Cardiac muscle cell (in vitro differentiated cells and primary cell): ENCODE measurements around the gene SPATA33. TPM values are rescaled to one million over a fixed set of nuclear protein-coding genes. Genes with fewer than 3 reads are reported as not detected.
A peak's percentile ranks its signal among the peaks of the same experiment; 100 is the strongest.

Experiments used
- DNase-seq, 2 donors: peaks; one replicate each; pipeline versions ENCODE4 v3.0.0 to v3.0.0-alpha.2; 2010 to 2017; ENCODE audit warnings: low read depth in 1 of 2, low spot score in 1 of 2
- H3K27ac ChIP-seq: fragments of 200-600 bp; sonication (generic); 2 replicates; pipeline ENCODE4 v1.5.1; 2016
- H3K27me3 ChIP-seq: fragments of 200-600 bp; sonication (generic); 2 replicates; pipeline ENCODE4 v1.6.0; 2016; ENCODE audit warnings: control low read depth
- H3K36me3 ChIP-seq: fragments of 200-600 bp; sonication (generic); 2 replicates; pipeline ENCODE4 v1.5.1; 2016; ENCODE audit warnings: control low read depth
- H3K4me1 ChIP-seq: fragments of 200-600 bp; sonication (generic); 2 replicates; pipeline ENCODE4 v1.8.1; 2017; ENCODE audit warnings: low read depth, mild to moderate bottlenecking, mixed run types
- H3K4me3 ChIP-seq: fragments of 200-600 bp; sonication (generic); 2 replicates; pipeline ENCODE4 v1.5.1; 2016; ENCODE audit warnings: mild to moderate bottlenecking
- H3K9me3 ChIP-seq: fragments of 200-600 bp; sonication (generic); 2 replicates; pipeline ENCODE4 v1.5.1; 2017; ENCODE audit warnings: low read depth, mild to moderate bottlenecking, control low read depth
- CTCF ChIP-seq: IDR thresholded peaks from 2 replicates; pipeline ENCODE4 v1.5.1; 2012; ENCODE audit warnings: low read depth, mild to moderate bottlenecking, low read length
- polyA plus RNA-seq: library from polyadenylated mRNA; unstranded; fragments of >200 nt; fragmentation: Nextera tagmentation; extraction: Ambion mirVana; gene quantifications from 2 replicates; pipeline ENCODE4 v1.2.1, GENCODE V29; 2016
- total RNA-seq: library from RNA; depleted of rRNA; stranded (reverse); fragments of >200 nt; gene quantifications from 2 replicates; pipeline ENCODE4 v1.2.3, GENCODE V29; 2016

Gene SPATA33
- total and polyA plus RNA-seq, 2 experiments from 2014 or later: 8.3 to 13.5 TPM

- Histone ChIP-seq H3K4me3 (no peak overlapping the region), H3K27ac (no peak overlapping the region), H3K9me3 (no peaks in the 10 kb centered on the region), H3K4me1 (peaks cover 4% of the 10 kb centered on the region), H3K27me3 (no peaks in the 10 kb centered on the region), H3K36me3 (no peaks in the 10 kb centered on the region)
- TF ChIP-seq CTCF: no peak
- DNase-seq: no peak
These were observed 53.3 kb downstream of the SPATA33 start for GRCh38 chr16:89710709-89711564.

- no peak for TF ChIP-seq CTCF
- H3K4me1 ChIP-seq: peaks cover 4% of the 10 kb centered on the region
- peak overlapping the region; percentile 34 for H3K4me3 ChIP-seq
- DNase-seq: peak; percentile 71 to 75
- no peaks in the 10 kb centered on the region for H3K36me3 ChIP-seq
- no peaks in the 10 kb centered on the region for H3K27me3 ChIP-seq
- H3K9me3 ChIP-seq: no peaks in the 10 kb centered on the region
- no peak overlapping the region for H3K27ac ChIP-seq
These were observed 54.1 kb downstream of the SPATA33 start for GRCh38 chr16:89711601-89712273.

DNA sequence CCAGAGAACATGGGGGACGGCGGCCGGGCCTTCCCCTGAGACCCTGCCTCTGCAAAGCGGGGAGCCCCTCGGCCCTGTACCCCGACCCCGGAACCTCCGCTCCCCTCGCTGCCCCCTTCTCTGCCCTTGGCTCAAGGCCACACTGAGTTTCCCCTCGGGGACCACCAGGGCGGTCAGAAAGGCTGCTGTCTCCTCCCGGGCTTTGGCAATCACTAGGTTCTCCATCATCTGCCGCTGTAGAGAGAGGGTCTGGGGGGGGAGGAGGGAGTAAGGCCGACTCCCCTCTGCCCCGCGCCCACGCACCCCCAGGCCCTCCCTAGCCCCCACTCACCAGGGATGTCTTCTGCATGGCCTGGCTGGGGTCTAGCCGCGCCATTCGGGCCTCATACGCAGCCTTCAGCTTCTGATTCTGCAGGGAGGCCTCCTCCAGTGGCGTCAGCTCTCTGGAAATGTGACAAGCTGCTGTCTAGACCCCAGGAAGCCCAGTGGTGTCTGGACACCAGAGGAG, 54.7 kb downstream of the SPATA33 start:
- Histone ChIP-seq H3K36me3 (no peaks in the 10 kb centered on the region), H3K4me3 (peak overlapping the region; percentile 34), H3K27ac (no peak overlapping the region), H3K4me1 (peaks cover 4% of the 10 kb centered on the region), H3K9me3 (no peaks in the 10 kb centered on the region), H3K27me3 (no peaks in the 10 kb centered on the region)
- TF ChIP-seq CTCF: no peak
- peak in 1 of 2 donors; percentile 37 for DNase-seq

GRCh38 chr16:89716493-89716892, 58.9 kb downstream of the SPATA33 start:
- Histone ChIP-seq H3K36me3 (no peaks in the 10 kb centered on the region), H3K27me3 (no peaks in the 10 kb centered on the region), H3K9me3 (no peaks in the 10 kb centered on the region), H3K4me3 (no peak overlapping the region), H3K4me1 (peaks cover 6% of the 10 kb centered on the region), H3K27ac (no peak overlapping the region)
- TF ChIP-seq CTCF: no peak
- DNase-seq: no peak

DNA sequence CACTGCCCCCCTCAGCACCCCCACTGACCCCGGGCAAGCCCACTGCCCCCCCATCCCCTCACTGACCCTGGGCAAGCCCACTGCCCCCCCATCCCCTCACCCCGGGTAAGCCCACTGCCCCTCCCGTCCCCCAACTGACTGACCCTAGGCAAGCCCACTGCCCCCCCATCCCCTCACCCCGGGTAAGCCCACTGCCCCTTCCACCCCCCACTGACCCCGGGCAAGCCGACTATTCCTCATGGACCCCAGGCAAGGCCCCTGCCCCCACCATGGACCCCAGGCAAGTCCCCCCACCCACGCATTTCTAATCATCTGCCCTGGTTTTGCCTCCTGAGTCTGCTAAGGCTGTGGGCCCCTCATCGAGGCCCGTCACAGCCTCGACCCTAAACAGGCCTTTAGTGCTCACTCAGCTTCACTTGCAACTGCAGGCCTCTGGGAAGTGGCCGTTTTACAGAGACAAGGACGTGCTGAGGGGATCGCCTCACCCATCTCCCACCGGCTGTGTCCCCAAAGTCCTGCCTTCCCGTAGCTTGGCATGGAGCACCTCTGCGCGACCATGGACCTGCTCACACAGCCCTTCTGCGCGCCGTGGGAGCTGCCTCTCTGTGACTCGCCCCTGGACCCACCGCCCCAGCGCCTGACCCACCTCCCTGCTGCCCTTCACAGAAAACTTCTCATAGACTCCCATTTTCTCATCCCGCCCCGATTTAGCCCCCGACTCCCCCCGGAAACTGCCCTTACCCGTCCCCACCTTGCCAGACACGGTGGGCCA, 59.5 kb downstream of the SPATA33 start:
- H3K27ac ChIP-seq: no peak overlapping the region
- H3K9me3 ChIP-seq: no peaks in the 10 kb centered on the region
- no peak for TF ChIP-seq CTCF

More for the DNA sequence above, 59.5 kb downstream of the SPATA33 start:
- Histone ChIP-seq H3K36me3 (no peaks in the 10 kb centered on the region), H3K4me3 (no peak overlapping the region), H3K4me1 (peaks cover 6% of the 10 kb centered on the region), H3K27me3 (no peaks in the 10 kb centered on the region)
- DNase-seq: no peak
